Osteoblast (primary cell): Measurements from ENCODE around the gene HEY2. TPM values are rescaled to one million over a fixed set of nuclear protein-coding genes. Genes with fewer than 3 reads are reported as not detected.
"Not testable (repeated sequence)": the region's sequence is repeated elsewhere in the genome, so short reads cannot be mapped to it uniquely, and the experiment has no call there.

Experiments
- DNase-seq: peaks from one replicate; pipeline ENCODE4 v3.0.0; 2011; ENCODE audit warnings: low spot score, mixed read lengths; ENCODE audit not compliant: insufficient read length; ENCODE audit errors: missing footprints
- H2AFZ ChIP-seq: 2 replicates; pipeline ENCODE4 v1.6.0; 2011; ENCODE audit warnings: mild to moderate bottlenecking, low read length
- H3K27ac ChIP-seq: 2 replicates; pipeline ENCODE4 v1.5.1; 2011; ENCODE audit warnings: mild to moderate bottlenecking, low read depth, low read length, moderate library complexity
- H3K27me3 ChIP-seq: 2 replicates; pipeline ENCODE4 v1.6.0; 2012; ENCODE audit warnings: mild to moderate bottlenecking, control low read depth, inconsistent platforms, low read length, moderate library complexity; ENCODE audit not compliant: insufficient read depth
- H3K36me3 ChIP-seq: 2 replicates; pipeline ENCODE4 v1.5.1; 2011; ENCODE audit warnings: mild to moderate bottlenecking, low read length, control low read depth, moderate library complexity; ENCODE audit not compliant: insufficient read depth
- H3K4me1 ChIP-seq: 2 replicates; pipeline ENCODE4 v1.5.1; 2011; ENCODE audit warnings: mild to moderate bottlenecking, low read length, control low read depth, moderate library complexity; ENCODE audit not compliant: insufficient read depth
- H3K4me2 ChIP-seq: 2 replicates; pipeline ENCODE4 v1.6.0; 2011; ENCODE audit warnings: mild to moderate bottlenecking, low read length; ENCODE audit not compliant: insufficient read depth
- H3K4me3 ChIP-seq: fragments of 200-600 bp; sonication (generic); 3 replicates; pipeline ENCODE4 v1.5.1; 2012; ENCODE audit warnings: mild to moderate bottlenecking, low read length, inconsistent platforms; ENCODE audit not compliant: insufficient read depth
- H3K79me2 ChIP-seq: 2 replicates; pipeline ENCODE4 v1.6.0; 2012; ENCODE audit warnings: mild to moderate bottlenecking, low read length, control low read depth, inconsistent platforms; ENCODE audit not compliant: insufficient read depth
- H3K9me3 ChIP-seq: 2 replicates; pipeline ENCODE4 v1.5.1; 2011; ENCODE audit warnings: low read depth, low read length, control low read depth
- H4K20me1 ChIP-seq: 2 replicates; pipeline ENCODE4 v1.6.0; 2012; ENCODE audit warnings: mild to moderate bottlenecking, low read length, control low read depth; ENCODE audit not compliant: insufficient read depth
- total RNA-seq: library from RNA; depleted of rRNA; stranded (reverse); fragments of >200 nt; gene quantifications from 2 replicates; pipeline ENCODE4 v1.2.3, GENCODE V29; 2012
- TF ChIP-seq, protein P1 (sequence below): IDR thresholded peaks from 2 replicates; pipeline ENCODE4 v1.5.1; 2011; ENCODE audit warnings: mild to moderate bottlenecking, low read depth, low read length, moderate library complexity; ENCODE audit errors: extremely low read depth

HEY2 gene
- total RNA-seq = 2.2 and 2.4 TPM in 2 replicates

DNA sequence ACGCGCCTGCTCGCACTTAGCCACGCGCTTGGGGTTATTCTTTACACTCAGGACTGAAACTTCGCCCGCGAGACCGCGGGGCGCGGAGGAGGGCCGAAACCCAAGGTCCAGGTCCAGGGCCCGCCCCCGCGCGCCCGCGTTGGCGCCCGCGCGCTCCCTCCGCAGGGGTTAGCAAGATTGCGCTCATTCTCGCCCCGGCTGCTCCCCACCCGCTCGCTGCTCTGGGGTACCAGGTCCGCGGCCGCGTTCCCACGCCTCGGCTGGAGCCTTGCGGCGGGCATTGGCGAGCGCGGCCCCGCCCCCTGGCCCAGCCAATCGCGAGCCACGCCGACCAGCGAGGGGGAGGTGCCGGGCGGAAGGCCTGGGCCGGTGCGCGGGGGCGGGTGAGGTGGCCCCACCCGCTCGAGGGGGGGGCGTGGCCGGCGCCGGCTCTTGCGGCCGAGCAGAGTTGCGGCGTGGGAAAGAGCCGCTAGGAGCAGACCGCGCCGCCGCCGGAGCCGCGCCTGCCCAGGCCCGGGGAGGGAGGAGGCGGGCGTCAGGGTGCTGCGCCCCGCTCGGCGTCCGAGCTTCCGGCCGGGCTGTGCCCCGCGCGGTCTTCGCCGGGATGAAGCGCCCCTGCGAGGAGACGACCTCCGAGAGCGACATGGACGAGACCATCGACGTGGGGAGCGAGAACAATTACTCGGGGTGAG lies at the start of gene HEY2:
HEY2 (plus strand) TSS at position 460 of the 692 bp plus-strand sequence; CDS start at position 605, 145 bp downstream.
- H3K4me2 ChIP-seq = peak within 1 kb of the TSS; percentile 87
- TF ChIP-seq, protein P1, sequence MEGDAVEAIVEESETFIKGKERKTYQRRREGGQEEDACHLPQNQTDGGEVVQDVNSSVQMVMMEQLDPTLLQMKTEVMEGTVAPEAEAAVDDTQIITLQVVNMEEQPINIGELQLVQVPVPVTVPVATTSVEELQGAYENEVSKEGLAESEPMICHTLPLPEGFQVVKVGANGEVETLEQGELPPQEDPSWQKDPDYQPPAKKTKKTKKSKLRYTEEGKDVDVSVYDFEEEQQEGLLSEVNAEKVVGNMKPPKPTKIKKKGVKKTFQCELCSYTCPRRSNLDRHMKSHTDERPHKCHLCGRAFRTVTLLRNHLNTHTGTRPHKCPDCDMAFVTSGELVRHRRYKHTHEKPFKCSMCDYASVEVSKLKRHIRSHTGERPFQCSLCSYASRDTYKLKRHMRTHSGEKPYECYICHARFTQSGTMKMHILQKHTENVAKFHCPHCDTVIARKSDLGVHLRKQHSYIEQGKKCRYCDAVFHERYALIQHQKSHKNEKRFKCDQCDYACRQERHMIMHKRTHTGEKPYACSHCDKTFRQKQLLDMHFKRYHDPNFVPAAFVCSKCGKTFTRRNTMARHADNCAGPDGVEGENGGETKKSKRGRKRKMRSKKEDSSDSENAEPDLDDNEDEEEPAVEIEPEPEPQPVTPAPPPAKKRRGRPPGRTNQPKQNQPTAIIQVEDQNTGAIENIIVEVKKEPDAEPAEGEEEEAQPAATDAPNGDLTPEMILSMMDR = no peak
- peak within 1 kb of the TSS; percentile 77 for H2AFZ ChIP-seq
- no peaks in the 10 kb centered on the region for H3K36me3 ChIP-seq
- peaks cover 95% of the 10 kb centered on the region for H3K27me3 ChIP-seq
- peaks cover 20% of the 10 kb centered on the region for H3K4me1 ChIP-seq
- no peaks in the 10 kb centered on the region for H3K9me3 ChIP-seq
- DNase-seq = peak; percentile 99
- H3K79me2 ChIP-seq = no peaks in the 10 kb centered on the region
- no peak within 1 kb of the TSS for H3K27ac ChIP-seq
- H3K4me3 ChIP-seq = peak within 1 kb of the TSS; percentile 75
- H4K20me1 ChIP-seq = no peaks in the 10 kb centered on the region

DNA sequence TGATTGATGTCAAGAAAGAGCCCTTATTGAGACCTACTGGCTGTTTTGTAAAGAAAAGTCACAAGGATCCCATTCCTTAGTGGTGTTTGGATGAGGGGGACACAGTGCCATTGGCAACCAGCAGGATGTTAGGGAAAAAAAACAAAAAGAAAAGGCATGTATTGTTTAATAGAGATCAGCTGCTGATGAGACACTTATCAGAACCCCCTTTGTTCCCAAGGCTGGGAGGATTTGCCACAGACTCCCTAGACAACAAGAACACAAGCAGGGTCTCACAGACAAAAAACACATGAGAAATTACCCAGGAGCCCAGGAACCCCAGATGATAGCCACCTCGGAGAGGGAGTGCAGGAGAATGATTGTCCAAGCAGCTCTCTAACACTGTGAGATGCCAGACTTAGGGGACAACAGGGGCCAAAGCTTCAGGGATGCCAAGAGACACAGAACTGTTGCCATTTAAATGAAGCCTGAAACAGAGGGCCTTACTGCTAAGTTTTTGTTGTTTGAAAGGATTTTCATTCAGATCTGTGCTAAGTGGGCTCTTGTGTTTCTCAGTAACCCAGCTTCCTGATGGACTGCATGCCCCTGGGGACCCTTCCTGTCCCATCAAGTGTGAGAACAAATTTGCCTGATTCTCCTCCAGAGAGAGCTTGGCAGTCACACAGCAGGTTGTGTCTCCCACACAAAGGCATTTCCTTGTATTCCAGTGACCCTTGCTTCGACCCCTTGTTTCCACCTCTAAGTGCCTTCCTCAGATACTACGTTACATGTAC lies 48.7 kb upstream of the HEY2 start:
- DNase-seq = no peak

DNA sequence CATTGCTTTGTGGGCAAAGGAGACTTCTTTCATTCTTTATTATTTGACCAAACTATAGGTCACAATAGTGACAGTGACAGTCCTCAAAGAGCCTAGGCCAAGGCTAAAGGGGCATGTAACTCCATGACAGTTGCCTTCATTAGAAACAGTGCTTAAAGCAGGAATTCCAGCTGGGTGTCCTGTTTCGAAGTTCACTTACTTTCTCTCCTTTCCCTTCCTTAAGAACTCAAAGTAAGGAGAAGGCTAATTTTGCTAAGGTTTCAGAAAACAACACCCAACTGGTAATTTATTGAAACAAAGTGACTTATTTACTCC lies 48.1 kb upstream of the HEY2 start:
- H2AFZ ChIP-seq = no peak overlapping the region
- no peaks in the 10 kb centered on the region for H3K79me2 ChIP-seq
- no peaks in the 10 kb centered on the region for H3K27me3 ChIP-seq
- H3K4me1 ChIP-seq = no peaks in the 10 kb centered on the region
- no peak overlapping the region for H3K4me3 ChIP-seq
- TF ChIP-seq, protein P1 = no peak
- H3K36me3 ChIP-seq = no peaks in the 10 kb centered on the region
- DNase-seq = no peak
- H3K4me2 ChIP-seq = no peak overlapping the region
- H4K20me1 ChIP-seq = no peaks in the 10 kb centered on the region
- H3K27ac ChIP-seq = no peak overlapping the region
- no peaks in the 10 kb centered on the region for H3K9me3 ChIP-seq

More for the DNA sequence above, 48.7 kb upstream of the HEY2 start:
- Histone ChIP-seq H3K36me3 (no peaks in the 10 kb centered on the region), H4K20me1 (no peaks in the 10 kb centered on the region), H3K9me3 (no peaks in the 10 kb centered on the region), H2AFZ (no peak overlapping the region), H3K27ac (no peak overlapping the region), H3K4me2 (no peak overlapping the region), H3K4me1 (no peaks in the 10 kb centered on the region), H3K79me2 (no peaks in the 10 kb centered on the region), H3K27me3 (no peaks in the 10 kb centered on the region), H3K4me3 (no peak overlapping the region)
- TF ChIP-seq, protein P1 = no peak

DNA sequence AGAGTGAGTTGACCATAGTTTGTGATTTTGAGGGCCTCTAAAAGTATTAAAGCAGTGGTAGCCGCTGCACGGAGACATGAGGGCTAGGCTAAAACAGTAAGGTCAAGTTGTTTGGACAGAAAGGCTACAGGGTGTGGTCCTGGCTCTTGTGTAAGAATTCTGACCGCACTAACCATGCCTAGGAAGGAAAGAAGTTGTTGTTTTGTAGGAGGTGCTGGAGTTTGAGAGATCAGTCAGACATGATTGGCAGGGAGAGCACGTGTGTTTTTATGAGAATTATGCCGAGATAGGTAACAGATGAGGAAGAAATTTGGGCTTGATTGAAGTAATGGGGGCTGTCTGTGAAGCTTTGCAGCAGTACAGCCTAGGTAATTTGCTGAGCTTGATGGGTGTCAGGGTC lies 45.5 kb upstream of the HEY2 start:
- H3K9me3 ChIP-seq, H2AFZ ChIP-seq, H3K4me1 ChIP-seq, H3K4me2 ChIP-seq, H3K4me3 ChIP-seq, H3K27me3 ChIP-seq, H3K79me2 ChIP-seq, H3K27ac ChIP-seq, H4K20me1 ChIP-seq, DNase-seq, H3K36me3 ChIP-seq: not testable (repeated sequence)
